ENCODE data around the gene DAB2.
"Not testable (repeated sequence)": the region's sequence is repeated elsewhere in the genome, so short reads cannot be mapped to it uniquely, and the experiment has no call there.

DAB2 gene

DNA sequence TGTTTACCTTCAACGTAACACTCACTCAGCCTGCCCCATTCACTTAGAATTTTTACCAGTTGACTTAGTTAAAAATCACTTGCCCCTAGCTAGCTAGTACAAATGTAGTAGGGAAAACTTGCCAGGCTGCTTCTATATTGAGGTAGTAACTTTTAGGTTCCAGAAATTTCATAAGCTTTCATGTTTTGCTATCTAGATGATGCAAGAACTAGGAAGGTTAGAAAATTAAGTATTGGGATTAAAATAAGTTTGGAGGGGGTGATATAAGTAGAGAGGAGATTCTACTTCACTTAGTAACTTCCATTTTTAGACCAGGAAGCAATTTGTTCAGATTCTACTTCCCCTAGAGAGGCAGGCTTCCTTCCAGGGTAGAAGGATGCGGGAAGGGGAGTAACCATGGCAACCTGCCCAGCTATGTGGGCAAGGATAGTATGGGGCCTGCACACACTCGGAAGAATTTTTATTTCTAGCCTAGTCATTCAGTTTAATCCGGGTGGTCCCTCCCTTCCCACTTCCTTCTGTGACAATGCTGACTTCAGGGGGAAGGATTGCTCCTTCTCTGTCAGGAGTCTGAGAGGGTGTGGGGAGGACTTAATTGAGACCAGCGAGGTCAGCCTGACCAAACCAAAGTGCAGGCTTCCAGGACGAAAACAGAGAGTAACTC lies 4.2 kb downstream of the DAB2 start:
- no peak for DNase-seq (ENCODE audit: low spot score)

DNA sequence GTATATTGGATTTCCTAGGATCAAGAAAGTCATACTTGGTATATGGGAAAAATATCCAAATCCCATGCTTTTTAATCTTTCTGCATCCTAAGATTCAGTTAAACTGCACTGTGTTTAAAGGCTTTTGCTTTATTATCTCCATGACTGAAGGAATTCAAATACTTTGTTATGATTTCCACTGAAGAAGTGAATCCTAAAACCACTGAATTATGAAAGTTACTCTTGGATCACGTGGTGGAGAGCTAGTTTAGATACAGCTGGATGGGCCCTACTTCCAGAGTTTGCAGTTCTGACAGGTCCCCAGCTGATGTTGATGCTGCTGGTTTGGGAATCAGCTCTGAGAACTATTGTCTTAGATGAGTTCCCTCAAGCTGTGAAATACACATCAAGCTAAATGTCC lies 5.0 kb downstream of the DAB2 start:
- no peak for DNase-seq (ENCODE audit: low spot score)

DNA sequence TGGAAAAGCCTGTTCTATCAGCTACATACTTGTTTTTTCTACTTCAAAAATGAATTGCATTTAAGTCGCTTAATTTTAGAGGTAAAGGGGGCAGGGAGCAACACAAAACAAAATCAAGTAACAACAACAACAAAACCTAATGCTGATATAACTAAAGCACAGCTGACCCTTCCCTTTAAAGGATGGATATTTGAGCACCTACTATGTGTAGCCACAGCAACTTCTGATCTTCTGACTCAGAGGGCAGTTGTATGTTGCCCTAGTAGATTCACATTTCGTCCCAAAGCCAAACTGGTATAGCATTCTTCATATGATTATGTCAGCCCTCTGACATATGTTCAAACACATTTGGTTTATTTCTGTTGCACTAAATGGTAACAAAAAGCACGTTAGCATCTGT lies 6.8 kb downstream of the DAB2 start:
- DNase-seq (ENCODE audit: low spot score), result no peak

DNA sequence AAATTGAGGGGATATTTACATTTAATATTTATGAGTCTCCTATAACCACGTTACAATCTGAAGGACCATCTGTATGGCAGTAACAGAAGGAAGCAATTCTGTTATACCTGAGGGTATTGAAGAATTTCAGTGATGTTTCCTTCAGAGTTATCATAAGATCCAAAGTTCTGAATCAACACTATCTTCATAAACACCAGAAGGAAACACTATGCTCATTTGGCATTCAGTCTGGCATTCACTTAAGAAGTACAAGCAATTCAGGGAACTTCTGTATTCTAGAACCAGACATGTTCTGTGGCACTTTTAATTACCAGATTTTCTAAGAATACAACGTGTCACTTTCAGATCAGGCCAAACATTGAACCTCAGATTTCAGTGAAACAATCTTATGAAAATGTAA lies 9.6 kb downstream of the DAB2 start:
- DNase-seq (ENCODE audit: low spot score), result no peak

DNA sequence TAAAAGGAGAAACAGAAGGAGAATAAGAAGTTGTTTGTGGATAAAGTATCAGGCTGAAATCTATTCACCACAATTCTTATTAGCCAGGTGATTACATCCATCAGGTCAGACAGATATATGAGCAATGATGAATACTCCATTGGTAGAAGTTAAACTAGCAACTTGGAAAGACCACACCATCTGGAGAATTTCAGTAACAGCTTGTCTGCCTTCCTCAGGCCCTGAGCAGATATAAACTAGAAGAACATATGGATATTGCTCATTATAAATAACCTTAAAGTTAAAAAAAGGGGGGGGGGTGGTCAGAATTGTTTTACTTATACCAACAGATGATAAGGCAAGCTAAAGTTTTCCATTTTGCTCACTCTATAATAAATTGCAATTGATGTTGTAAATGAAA lies 10.4 kb downstream of the DAB2 start:
- DNase-seq (ENCODE audit: low spot score), result no peak

DNA sequence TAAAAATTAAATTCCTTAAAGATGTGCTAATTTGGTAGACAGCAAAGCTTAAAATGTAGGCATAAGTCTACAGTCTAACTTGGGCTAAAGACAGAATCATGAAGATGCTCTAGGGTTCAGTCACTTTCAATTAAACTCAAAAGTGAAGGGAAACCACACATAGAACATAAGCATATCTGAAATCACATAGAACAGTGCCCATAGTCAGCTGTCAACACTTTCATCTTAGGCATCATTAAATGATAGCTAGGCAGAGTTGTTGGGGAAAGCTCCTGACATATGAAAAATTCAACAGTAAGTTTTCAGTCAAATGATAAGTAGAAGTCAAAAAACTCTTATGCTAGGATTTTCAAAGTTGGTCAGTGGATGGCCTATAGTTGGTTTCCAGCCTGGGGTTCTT lies 11.0 kb downstream of the DAB2 start:
- no peak for DNase-seq (ENCODE audit: low spot score)

DNA sequence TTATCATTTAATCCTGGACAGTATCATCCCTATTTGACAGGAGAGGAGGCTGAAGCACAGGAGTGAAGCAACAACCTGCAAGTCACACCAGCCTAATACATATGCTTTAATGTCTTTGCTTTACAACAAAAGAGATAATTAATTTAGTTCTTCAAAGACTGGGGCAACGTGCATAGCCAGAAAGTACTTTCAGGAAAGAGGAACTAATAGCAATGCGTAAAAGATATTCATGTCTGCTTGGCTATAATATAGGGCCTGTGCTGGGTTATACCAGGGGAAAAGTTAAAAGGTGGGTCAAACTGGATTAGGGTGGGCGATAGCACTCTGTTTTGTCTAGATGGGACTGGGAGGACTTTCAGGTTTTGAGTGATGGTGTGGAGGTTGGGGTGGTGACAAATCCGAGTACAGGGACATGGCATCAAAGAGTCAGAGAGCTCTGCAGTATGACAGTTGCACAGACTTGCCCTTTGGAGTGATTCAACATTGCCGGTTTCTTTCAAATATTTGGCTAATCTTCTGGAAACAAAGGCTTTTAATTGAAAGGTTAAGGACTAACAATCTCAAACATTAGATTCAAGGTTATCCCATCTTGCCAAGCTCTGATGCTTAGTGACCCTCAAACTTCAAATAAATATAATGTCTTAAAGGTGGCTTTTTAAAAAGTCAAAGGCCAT lies 11.9 kb downstream of the DAB2 start:
- no peak for DNase-seq (ENCODE audit: low spot score)

DNA sequence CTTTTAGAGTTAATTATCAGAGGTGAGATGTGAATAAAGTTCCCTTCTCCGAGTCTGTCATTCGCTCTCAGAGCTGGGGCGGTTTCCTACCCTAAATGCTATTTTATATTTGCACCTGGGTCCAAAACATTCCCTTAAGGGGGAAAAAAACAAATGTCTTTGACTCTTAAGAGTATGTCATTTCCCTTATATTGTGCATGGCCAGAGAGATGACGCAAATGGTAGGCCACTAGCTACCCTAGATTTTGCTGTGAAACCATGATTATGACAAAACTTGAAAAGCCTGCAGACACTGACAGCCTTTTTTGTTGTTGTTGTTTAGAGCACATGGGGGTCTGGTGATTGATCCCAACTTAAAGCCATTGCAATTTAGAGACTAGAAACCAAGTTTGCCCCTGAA lies 12.8 kb downstream of the DAB2 start:
- no peak for DNase-seq (ENCODE audit: low spot score)

DNA sequence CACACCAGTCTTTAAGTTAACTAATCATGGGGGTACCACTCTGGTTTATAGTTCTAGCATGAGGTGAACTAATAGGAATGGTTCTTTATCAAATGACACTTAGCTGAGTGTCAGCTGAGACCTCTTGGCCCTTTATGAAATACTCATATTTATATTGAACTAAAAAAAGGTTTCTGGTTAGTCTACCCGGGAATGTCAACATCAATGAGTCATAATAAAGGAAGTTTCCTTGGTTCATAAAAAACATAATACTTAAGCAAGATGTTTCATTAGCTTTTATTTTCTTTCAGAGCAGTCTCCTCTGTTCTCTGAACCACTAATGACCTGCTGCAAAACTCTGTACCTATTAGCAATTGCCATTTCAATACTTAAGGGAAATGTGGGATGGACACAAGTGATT lies 13.7 kb downstream of the DAB2 start:
- no peak for DNase-seq (ENCODE audit: low spot score)

DNA sequence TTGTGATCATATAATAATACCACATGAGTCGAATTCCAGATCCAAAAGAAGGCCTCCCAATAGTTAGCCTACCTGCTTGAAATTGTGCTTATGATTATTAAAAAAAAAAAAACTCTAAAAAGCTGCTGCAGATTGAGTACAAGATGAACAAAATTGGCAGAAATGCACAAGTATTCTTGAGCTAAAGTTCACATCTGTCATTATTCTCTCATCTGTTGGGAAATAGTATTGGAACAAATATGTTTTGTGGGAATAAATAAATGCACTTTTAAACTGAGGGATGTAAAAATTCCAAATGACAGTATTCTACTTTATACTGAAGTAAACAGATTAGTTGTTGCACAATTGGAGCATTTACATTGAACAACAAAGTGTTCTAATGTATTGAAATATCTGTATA lies 15.7 kb downstream of the DAB2 start:
- no peak for DNase-seq (ENCODE audit: low spot score)

DNA sequence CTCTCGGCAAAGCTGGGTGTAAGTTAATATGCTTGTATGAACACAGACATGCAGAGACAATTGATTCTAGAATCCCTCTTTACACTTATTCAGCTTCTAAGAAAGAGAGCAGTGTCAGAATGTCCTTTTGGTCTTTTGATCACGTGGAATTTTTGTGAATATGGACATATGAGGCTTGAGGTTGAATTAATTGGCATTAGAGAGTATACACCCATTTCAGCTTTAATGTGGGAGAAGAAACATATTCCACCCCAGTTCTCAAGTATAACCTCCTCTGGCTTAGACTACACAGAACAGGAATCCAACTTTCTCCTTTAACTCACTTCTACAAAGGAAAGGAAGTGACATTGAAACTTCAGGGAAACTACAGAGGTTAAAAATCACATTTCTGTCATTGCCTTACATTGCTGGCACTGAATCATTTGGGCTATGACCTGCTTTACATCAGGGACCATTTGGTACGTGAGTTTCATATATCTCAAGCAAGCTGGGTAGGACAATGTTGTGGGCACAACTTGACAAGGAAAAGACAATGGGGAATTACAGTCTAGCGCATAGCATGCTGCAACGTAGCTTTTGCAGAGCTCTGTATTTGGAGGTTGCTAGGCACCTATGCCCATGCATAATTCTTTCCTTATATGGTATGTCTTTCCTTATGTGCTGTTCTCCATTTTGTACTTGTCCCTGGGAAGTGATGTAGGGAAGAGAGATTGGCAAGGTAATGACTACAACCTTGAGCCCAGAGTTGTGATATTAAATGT lies 19.5 kb downstream of the DAB2 start:
- DNase-seq (ENCODE audit: low spot score), result no peak

DNA sequence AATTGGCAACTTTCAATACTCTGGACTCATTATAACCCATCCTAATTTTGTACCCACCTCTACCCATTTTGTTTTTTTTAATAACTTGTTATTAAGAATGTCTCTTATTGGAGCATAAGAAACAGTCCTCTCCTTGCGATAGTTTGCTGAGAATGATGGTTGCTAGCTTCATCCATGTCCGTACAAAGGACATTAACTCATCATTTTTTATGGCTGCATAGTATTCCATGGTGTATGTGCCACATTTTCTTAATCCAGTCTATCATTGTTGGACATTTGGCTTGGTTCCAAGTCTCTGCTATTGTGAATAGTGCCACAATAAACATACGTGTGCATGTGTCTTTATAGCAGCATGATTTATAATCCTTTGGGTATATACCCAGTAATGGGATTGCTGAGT lies 21.0 kb downstream of the DAB2 start:
- not testable (repeated sequence) for DNase-seq (ENCODE audit: low spot score)

DNA sequence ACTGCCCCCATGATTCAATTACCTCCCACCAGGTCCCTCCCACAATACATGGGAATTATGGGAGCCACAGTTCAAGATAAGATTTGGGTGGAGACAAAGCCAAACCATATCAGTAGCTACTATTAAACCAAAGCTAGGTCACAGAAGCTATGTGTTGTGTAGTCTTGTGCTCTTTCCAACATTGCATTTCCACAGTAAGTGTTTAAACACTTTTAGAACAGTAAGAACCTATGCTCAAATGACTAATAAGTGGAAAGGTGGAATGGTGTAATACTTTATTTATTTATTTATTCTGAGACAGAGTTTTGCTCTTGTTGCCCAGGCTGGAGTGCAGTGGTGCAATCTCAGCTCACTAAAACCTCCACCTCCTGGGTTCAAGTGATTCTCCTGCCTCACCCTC lies 22.6 kb downstream of the DAB2 start:
- not testable (repeated sequence) for DNase-seq (ENCODE audit: low spot score)

DNA sequence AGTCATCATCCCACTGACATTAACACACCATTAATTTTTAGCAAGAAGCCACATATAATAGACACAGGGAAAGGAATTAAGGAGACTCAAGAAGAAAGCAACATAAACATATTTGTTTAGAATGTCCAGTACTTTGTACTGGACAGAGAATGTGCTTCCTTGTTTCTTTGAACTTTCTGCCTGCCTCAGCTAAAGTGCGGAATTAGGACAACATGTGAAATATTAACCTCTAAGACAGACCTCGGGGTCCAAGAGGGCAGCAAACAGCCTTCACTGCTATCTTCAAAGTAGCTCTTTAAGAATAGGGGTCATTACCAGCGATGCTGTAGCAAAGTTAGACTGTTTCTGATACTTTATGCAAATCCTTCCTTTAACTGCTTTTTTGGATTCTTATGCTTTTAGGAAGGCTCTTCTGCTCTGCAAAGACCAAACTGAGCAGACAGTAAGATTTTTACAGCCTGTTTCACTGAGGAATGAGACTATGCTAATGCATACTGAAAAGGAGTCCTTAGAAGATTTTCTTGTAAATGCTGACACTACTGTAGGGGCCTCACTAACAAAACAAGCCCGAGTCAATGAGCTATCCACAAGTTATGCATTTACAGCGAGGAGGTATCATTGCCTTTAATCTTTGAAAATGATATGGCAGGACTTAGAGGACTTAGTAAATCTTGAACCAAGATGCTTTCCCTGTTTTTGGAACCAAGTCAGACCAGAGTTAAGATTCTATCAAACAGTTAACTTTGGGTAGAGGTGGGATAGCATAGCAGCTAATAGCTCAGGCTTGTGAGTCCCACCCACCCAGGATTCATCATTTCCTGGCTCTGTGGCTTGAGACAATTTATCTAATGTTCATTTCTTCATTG lies 23.8 kb downstream of the DAB2 start:
- no peak for DNase-seq (ENCODE audit: low spot score)

DNA sequence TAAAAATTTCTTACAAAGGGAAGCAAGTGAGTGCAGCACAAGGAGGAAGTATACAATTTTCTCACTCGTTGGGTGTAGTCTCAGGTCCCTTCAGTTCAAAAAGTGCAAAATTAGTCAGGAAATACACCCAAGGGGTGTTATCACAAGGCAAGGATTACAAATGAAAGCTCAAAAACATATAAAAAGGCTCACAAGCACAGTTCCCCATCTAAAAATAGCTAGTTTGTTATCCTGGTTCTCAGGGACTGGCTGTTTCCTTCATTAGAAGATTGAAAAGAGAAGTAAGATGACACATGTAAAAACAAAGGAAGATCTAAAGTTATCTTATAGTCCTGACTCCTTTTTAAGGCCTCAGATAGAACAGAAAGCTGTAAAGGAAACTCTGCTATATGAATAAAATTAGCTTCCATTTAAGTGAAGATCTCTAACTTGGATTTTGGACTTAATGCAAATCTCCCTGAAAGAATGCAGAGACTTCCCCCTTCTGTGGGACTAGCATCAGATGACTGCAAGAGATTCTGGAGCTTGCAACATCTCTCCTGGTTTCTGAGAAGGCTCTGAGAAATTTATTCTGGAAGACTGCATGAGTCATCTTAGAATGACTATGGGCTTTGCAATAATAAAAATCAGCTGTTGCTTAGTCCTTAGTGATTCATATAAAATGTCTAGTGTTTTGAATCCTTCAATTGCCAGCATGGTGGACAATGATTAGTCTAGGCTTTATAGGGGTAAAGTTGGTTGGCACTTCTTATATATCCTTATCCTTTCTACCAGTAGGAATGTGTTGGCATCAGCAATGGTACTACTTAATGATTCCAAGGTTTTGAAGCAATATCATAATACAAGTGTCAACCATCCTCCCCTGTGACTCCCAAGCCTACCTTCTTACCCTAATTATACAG lies 25.4 kb downstream of the DAB2 start:
- DNase-seq (ENCODE audit: low spot score), result peak; percentile 6

DNA sequence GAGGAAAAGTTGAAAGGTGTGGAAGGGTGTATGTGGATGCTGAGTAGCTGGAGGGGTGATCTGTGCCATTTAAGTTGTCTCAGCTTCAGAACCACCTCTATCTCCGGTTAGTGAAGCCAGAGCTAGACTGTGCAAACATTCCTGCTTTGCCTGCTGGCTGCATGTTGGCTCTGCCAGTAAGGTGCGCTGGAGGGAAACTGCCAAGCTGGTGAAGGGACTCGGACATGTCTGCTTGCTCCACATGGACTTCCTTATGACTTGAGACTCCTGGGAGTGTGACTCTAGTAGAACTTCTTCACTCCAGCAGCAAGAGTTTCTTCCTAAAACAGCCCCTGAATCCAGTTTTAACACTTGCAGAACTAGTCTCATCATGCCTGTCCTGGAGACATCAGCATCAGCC lies 27.9 kb downstream of the DAB2 start:
- no peak for DNase-seq (ENCODE audit: low spot score)

DNA sequence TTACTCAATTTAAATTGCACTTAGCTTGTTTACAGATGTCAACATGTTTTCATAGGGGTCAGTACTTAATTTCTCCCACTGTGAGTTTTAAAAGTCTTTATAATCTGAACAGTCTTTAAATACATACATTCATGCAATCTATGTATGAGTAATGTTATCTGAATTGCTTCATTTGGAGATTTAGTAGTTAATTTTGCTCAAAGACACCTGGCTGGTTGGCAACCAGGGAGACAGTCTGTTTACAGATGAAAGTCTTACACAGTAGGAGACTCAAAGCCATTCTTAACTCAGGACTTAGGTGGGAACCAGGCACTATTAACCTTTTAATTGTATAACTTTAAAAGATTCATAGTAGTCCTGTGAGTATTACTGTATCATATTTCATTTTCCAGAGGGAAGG lies 29.3 kb downstream of the DAB2 start:
- DNase-seq (ENCODE audit: low spot score), result no peak

DNA sequence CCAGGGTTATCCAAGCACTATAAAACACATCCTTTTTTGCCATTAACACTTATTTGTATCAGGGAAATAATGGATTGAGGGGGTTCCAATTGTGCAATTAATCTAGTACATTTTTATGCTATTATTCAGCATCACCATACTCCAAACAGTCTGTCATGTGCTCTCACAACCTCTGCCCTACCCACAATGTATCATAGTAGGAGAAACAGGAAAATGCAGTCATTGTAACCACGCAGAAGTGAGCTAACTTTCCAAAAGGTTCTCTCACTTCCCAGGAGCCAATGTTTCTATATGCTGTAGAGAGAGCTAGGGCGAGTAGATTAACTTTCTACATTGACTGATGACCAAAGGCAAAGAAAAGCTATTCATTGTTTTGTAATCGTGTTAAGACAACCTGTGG lies 29.8 kb downstream of the DAB2 start:
- DNase-seq (ENCODE audit: low spot score), result no peak

DNA sequence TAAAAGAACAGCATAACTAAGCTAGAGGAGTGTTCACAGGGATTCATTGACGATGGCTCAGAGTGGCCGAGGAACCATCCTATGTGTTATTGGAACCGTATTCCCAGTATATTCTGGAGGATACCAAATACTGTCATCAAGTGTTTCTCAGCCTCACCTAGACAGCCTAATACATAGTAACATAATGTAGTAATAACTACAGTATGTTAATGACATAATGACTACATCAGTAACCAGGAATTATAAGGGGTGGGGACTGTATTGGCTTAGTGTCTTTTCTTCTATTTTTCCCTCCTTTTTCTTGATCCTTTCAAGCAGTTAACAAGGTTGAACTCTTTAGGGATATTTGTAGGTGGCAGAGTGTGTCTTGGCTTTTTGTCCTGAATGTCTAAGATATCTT lies 33.8 kb downstream of the DAB2 start:
- no peak for DNase-seq (ENCODE audit: low spot score)

DNA sequence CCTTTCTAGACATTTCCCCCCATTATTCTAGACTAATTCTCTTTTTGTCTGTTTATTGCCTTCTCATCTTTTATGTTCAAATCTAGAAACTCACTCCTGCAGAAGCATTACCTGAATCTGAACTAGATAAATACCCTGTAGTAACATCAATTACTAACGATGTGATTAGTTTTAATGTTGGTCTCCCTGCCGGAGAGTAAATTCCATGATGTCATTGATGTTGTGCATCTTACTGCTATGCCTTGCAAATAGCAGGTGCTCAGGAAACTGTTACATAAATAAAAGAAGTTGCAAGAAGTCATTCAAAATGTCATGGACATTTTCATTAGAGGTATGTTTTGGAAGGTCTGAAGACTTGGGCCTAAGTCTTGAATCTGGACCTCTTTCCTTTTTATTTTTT lies 37.5 kb downstream of the DAB2 start:
- no peak for DNase-seq (ENCODE audit: low spot score)

DNA sequence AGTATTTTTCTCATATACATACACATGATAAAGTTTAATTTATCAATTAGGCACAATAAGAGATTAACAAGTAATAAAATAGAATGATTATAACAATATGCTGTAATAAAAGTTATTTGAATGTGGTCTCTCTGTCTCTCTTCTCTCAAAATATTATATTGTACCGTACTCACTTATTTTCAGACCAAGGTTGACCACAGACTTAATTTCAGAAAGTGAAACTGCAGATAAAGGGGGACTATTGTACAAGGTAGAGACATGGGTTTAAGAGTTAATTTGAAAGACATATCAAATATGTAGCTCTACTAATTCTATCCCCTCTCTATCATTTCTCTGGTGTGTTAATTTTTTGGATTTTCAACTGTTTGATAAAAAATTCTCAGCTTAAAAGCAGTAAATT lies 40.5 kb downstream of the DAB2 start:
- no peak for DNase-seq (ENCODE audit: low spot score)

All from CD4-positive, alpha-beta T cell treated with Interleukin-15 for 4 hours (primary cell).